ENCODE data around the gene AGAP1.

The AGAP1 gene

GRCh38 chr2:236001854-236002253, 508.0 kb downstream of the AGAP1 start:
- no peak for DNase-seq (ENCODE audit: low spot score)

GRCh38 chr2:236008006-236008405, 514.2 kb downstream of the AGAP1 start:
- no peak for DNase-seq (ENCODE audit: low spot score)

GRCh38 chr2:236008857-236009256, 515.0 kb downstream of the AGAP1 start:
- DNase-seq (ENCODE audit: low spot score): no peak

GRCh38 chr2:236010920-236011685, 517.3 kb downstream of the AGAP1 start:
- no peak for DNase-seq (ENCODE audit: low spot score)

- DNase-seq (ENCODE audit: low spot score): peak; percentile 46
These were observed 518.3 kb downstream of the AGAP1 start for GRCh38 chr2:236012155-236012554.

GRCh38 chr2:236014408-236015131, 520.7 kb downstream of the AGAP1 start:
- DNase-seq (ENCODE audit: low spot score): no peak

GRCh38 chr2:236015171-236015570, 521.3 kb downstream of the AGAP1 start:
- no peak for DNase-seq (ENCODE audit: low spot score)

- no peak for DNase-seq (ENCODE audit: low spot score)
These were observed 522.7 kb downstream of the AGAP1 start for GRCh38 chr2:236016496-236016895.

- DNase-seq (ENCODE audit: low spot score): no peak
These were observed 523.6 kb downstream of the AGAP1 start for GRCh38 chr2:236017446-236017845.

- DNase-seq (ENCODE audit: low spot score): no peak
These were observed 525.6 kb downstream of the AGAP1 start for GRCh38 chr2:236019434-236019833.

- DNase-seq (ENCODE audit: low spot score): no peak
These were observed 527.7 kb downstream of the AGAP1 start for GRCh38 chr2:236021499-236022057.

- DNase-seq (ENCODE audit: low spot score): no peak
These were observed 528.3 kb downstream of the AGAP1 start for GRCh38 chr2:236022128-236022527.

GRCh38 chr2:236025892-236026291, 532.0 kb downstream of the AGAP1 start:
- no peak for DNase-seq (ENCODE audit: low spot score)

- no peak for DNase-seq (ENCODE audit: low spot score)
These were observed 533.0 kb downstream of the AGAP1 start for GRCh38 chr2:236026841-236027240.

GRCh38 chr2:236028066-236028465, 534.2 kb downstream of the AGAP1 start:
- no peak for DNase-seq (ENCODE audit: low spot score)

GRCh38 chr2:236033462-236033861, 539.6 kb downstream of the AGAP1 start:
- no peak for DNase-seq (ENCODE audit: low spot score)

- no peak for DNase-seq (ENCODE audit: low spot score)
These were observed 541.1 kb downstream of the AGAP1 start for GRCh38 chr2:236034974-236035373.

GRCh38 chr2:236036045-236036444, 542.2 kb downstream of the AGAP1 start:
- no peak for DNase-seq (ENCODE audit: low spot score)

- no peak for DNase-seq (ENCODE audit: low spot score)
These were observed 544.3 kb downstream of the AGAP1 start for GRCh38 chr2:236038096-236038495.

GRCh38 chr2:236040600-236041328, 546.9 kb downstream of the AGAP1 start:
- peak; percentile 80 for DNase-seq (ENCODE audit: low spot score)

- no peak for DNase-seq (ENCODE audit: low spot score)
These were observed 547.8 kb downstream of the AGAP1 start for GRCh38 chr2:236041616-236042015.

GRCh38 chr2:236042087-236042486, 548.2 kb downstream of the AGAP1 start:
- DNase-seq (ENCODE audit: low spot score): no peak

GRCh38 chr2:236044191-236044590, 550.3 kb downstream of the AGAP1 start:
- no peak for DNase-seq (ENCODE audit: low spot score)

All from kidney tubule cell (primary cell).